Measurements from ENCODE around the gene PAEP. TPM values are rescaled to one million over a fixed set of nuclear protein-coding genes. Genes with fewer than 3 reads are reported as not detected.

The PAEP gene
- total RNA-seq, 1 donor from 2014 or later = not detected

DNA sequence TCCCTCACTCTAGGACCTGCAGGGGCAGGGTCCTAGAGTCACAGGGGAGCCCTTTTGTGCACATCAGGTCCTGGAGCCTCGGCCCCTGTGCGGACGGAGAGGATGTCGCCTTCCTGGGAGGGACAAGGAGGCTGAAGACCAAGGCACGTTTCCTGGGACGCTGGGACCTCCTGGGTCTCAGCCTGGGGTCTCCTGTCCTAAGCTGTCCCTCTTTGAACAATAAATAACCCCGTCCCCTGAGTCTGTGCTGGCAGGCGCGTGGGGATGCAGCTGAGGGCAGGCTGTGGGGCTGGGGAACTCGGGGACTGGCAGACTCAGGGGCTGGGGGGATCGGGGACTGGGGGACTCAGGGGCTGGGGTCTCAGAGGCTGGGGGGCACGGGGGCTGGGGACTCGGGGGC is 31.1 kb downstream of the PAEP start:
- peaks cover 52% of the 10 kb centered on the region for H3K27me3 ChIP-seq (ENCODE audit: low read depth)
- peak; percentile 9 for DNase-seq

GRCh38 chr9:135596211-135596610 is 34.7 kb downstream of the PAEP start:
- Histone ChIP-seq H3K36me3 (no peaks in the 10 kb centered on the region), H3K27me3 (ENCODE audit: low read depth) (peaks cover 60% of the 10 kb centered on the region), H3K4me3 (no peak overlapping the region), H3K27ac (replicated peaks) (no peak overlapping the region), H3K4me1 (no peaks in the 10 kb centered on the region), H3K9me3 (replicated peaks) (peaks cover 24% of the 10 kb centered on the region)
- TF ChIP-seq, protein P1, sequence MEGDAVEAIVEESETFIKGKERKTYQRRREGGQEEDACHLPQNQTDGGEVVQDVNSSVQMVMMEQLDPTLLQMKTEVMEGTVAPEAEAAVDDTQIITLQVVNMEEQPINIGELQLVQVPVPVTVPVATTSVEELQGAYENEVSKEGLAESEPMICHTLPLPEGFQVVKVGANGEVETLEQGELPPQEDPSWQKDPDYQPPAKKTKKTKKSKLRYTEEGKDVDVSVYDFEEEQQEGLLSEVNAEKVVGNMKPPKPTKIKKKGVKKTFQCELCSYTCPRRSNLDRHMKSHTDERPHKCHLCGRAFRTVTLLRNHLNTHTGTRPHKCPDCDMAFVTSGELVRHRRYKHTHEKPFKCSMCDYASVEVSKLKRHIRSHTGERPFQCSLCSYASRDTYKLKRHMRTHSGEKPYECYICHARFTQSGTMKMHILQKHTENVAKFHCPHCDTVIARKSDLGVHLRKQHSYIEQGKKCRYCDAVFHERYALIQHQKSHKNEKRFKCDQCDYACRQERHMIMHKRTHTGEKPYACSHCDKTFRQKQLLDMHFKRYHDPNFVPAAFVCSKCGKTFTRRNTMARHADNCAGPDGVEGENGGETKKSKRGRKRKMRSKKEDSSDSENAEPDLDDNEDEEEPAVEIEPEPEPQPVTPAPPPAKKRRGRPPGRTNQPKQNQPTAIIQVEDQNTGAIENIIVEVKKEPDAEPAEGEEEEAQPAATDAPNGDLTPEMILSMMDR (IDR thresholded peaks at IDR 0.05; ENCODE audit: borderline replicate concordance) = no peak
- no peak for DNase-seq
- intact Hi-C loops (cut with micrococcal nuclease) = no loop called here

More for the DNA sequence above, 31.1 kb downstream of the PAEP start:
- peaks cover 24% of the 10 kb centered on the region for H3K9me3 ChIP-seq (replicated peaks)
- H3K4me1 ChIP-seq = no peaks in the 10 kb centered on the region
- no peak overlapping the region for H3K4me3 ChIP-seq
- TF ChIP-seq, protein P1 (IDR thresholded peaks at IDR 0.05; ENCODE audit: borderline replicate concordance) = no peak
- intact Hi-C loops (cut with micrococcal nuclease) = no loop called here
- H3K36me3 ChIP-seq = no peaks in the 10 kb centered on the region
- H3K27ac ChIP-seq (replicated peaks) = no peak overlapping the region

DNA sequence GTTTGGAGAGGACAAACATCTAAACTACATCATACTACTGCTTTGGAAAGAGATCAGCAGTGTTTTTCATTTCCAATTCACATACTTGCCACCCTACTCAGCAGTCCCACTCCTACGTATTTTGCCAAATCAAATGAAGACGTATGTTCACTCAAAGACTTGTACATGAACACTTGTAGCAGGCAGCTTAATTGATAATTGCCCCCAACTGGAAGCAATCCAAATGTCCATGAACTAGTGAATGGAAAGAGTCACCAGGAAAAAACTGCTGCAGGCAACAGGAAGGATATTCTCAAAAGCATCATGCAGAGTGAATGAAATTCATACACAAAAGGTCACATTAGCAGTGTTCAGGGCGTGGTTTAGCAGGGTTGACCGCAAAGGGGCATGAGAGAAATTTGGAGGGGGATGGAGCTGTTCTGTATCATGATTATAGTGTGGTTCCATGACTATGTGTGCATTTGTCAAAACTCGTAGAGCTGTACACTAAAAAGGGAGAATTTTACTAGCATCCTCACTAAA is 38.8 kb downstream of the PAEP start:
- Histone ChIP-seq H3K4me3 (no peak overlapping the region), H3K27ac (replicated peaks) (no peak overlapping the region), H3K36me3 (no peaks in the 10 kb centered on the region), H3K4me1 (peaks cover 3% of the 10 kb centered on the region), H3K9me3 (replicated peaks) (peaks cover 11% of the 10 kb centered on the region), H3K27me3 (ENCODE audit: low read depth) (peaks cover 75% of the 10 kb centered on the region)
- intact Hi-C loops (cut with micrococcal nuclease) = no loop called here
- DNase-seq = no peak
- TF ChIP-seq, protein P1 (IDR thresholded peaks at IDR 0.05; ENCODE audit: borderline replicate concordance) = no peak

DNA sequence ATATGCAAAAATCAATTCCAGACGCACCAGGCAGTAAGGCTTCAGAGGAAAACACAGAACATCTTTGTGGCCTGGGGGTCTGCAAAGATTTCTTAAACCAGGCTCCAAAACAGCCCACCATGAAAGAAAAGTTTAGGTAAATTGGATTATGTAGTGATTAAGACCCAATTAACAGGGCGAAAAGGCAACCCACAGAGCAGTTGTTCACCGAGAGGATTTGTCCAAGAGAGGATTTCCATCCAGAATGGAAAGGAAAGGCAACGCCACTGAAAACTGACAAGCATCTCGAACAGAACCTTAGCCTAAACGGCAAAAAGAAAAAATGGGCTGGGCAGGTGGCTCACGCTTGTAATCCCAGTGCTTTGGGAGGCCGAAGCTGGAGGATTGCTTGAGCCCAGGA is 40.4 kb downstream of the PAEP start:
- no peak overlapping the region for H3K4me3 ChIP-seq
- H3K9me3 ChIP-seq (replicated peaks) = no peaks in the 10 kb centered on the region
- H3K27me3 ChIP-seq (ENCODE audit: low read depth) = peaks cover 70% of the 10 kb centered on the region
- TF ChIP-seq, protein P1 (IDR thresholded peaks at IDR 0.05; ENCODE audit: borderline replicate concordance) = no peak
- intact Hi-C loops (cut with micrococcal nuclease) = no loop called here
- peaks cover 3% of the 10 kb centered on the region for H3K4me1 ChIP-seq
- no peak for DNase-seq
- no peaks in the 10 kb centered on the region for H3K36me3 ChIP-seq
- H3K27ac ChIP-seq (replicated peaks) = no peak overlapping the region

GRCh38 chr9:135602789-135603481 is 41.4 kb downstream of the PAEP start:
- TF ChIP-seq, protein P1 (IDR thresholded peaks at IDR 0.05; ENCODE audit: borderline replicate concordance) = peak; percentile 80
- Histone ChIP-seq H3K36me3 (no peaks in the 10 kb centered on the region), H3K9me3 (replicated peaks) (no peaks in the 10 kb centered on the region), H3K27me3 (ENCODE audit: low read depth) (peaks cover 61% of the 10 kb centered on the region), H3K4me1 (peaks cover 3% of the 10 kb centered on the region), H3K4me3 (no peak overlapping the region), H3K27ac (replicated peaks) (no peak overlapping the region)
- DNase-seq = peak; percentile 14
- intact Hi-C loops (cut with micrococcal nuclease) = no loop called here

All from left ventricle myocardium inferior (tissue), 1 donor.